GM23338 (cell line): ENCODE measurements around the gene UBAP2. TPM values are rescaled to one million over a fixed set of nuclear protein-coding genes. Genes with fewer than 3 reads are reported as not detected.
A peak's percentile ranks its signal among the peaks of the same experiment; 100 is the strongest.

Experiments
- ATAC-seq: fragments of 200-7000 bp; cut with Tn5 transposase; 3 replicates; pipeline ENCODE4 v1.9.1; 2020
- DNase-seq: peaks from one replicate; pipeline ENCODE4 v3.0.0-alpha.2; 2015; ENCODE audit warnings: low spot score
- H2AFZ ChIP-seq: fragments of 200-600 bp; sonication (generic); 2 replicates; pipeline ENCODE4 v1.8.0; 2016; ENCODE audit warnings: antibody characterized with exemption, mild to moderate bottlenecking, moderate library complexity
- H3F3A ChIP-seq: fragments of 200-600 bp; sonication (generic); replicated peaks from 2 replicates; pipeline ENCODE4 v1.8.0; 2017; ENCODE audit warnings: antibody characterized with exemption, mixed run types, low read depth
- H3K27ac ChIP-seq: fragments of 200-600 bp; sonication (generic); 2 replicates; pipeline ENCODE4 v1.6.1; 2016; ENCODE audit warnings: low read depth
- H3K27me3 ChIP-seq: fragments of 200-600 bp; sonication (generic); 2 replicates; pipeline ENCODE4 v1.8.0; 2016; ENCODE audit warnings: mild to moderate bottlenecking, mixed run types, moderate library complexity; ENCODE audit not compliant: insufficient read depth
- H3K36me3 ChIP-seq: fragments of 200-600 bp; sonication (generic); 2 replicates; pipeline ENCODE4 v1.8.0; 2016; ENCODE audit warnings: mild to moderate bottlenecking; ENCODE audit not compliant: insufficient read depth
- H3K4me1 ChIP-seq: fragments of 200-600 bp; sonication (generic); 2 replicates; pipeline ENCODE4 v1.8.0; 2016; ENCODE audit warnings: mild to moderate bottlenecking, moderate library complexity; ENCODE audit not compliant: insufficient read depth
- H3K4me2 ChIP-seq: fragments of 200-600 bp; sonication (generic); 2 replicates; pipeline ENCODE4 v1.7.1; 2017; ENCODE audit warnings: mixed run types
- H3K4me3 ChIP-seq: fragments of 200-600 bp; sonication (generic); 2 replicates; pipeline ENCODE4 v1.6.1; 2016; ENCODE audit warnings: mixed run types
- H3K79me2 ChIP-seq: fragments of 200-600 bp; sonication (generic); replicated peaks from 2 replicates; pipeline ENCODE4 v1.8.0; 2017; ENCODE audit warnings: mild to moderate bottlenecking; ENCODE audit not compliant: insufficient read depth
- H3K9me2 ChIP-seq: fragments of 200-600 bp; sonication (generic); 2 replicates; pipeline ENCODE4 v1.8.0; 2017; ENCODE audit not compliant: insufficient read depth
- H4K20me1 ChIP-seq: fragments of 200-600 bp; sonication (generic); replicated peaks from 2 replicates; pipeline ENCODE4 v1.8.0; 2017; ENCODE audit warnings: mild to moderate bottlenecking; ENCODE audit not compliant: insufficient read depth
- H3K27ac Mint-ChIP-seq: 2 replicates; pipeline ENCODE4 v1.8.0; 2020; ENCODE audit warnings: inconsistent platforms, mild to moderate bottlenecking, moderate library complexity, mixed read lengths
- H3K27me3 Mint-ChIP-seq: 3 replicates; pipeline ENCODE4 v1.8.0; 2022; ENCODE audit warnings: low read depth, mild to moderate bottlenecking, moderate library complexity, mixed read lengths, inconsistent platforms; ENCODE audit not compliant: insufficient read depth, poor library complexity
- H3K36me3 Mint-ChIP-seq: 3 replicates; pipeline ENCODE4 v1.8.0; 2021; ENCODE audit warnings: low read depth, mild to moderate bottlenecking, inconsistent platforms, moderate library complexity, mixed read lengths
- H3K4me1 Mint-ChIP-seq: 3 replicates; pipeline ENCODE4 v1.8.0; 2020; ENCODE audit warnings: mild to moderate bottlenecking, inconsistent platforms, mixed read lengths
- H3K4me3 Mint-ChIP-seq: 3 replicates; pipeline ENCODE4 v1.8.0; 2021; ENCODE audit warnings: moderate library complexity, mild to moderate bottlenecking, inconsistent platforms, mixed read lengths
- H3K9me3 Mint-ChIP-seq: 3 replicates; pipeline ENCODE4 v1.8.0; 2020; ENCODE audit warnings: moderate library complexity, mild to moderate bottlenecking, inconsistent platforms, mixed read lengths
- CREB1 ChIP-seq: fragments of 250-450 bp; sonication (Bioruptor Pico); IDR thresholded peaks from 2 replicates; pipeline ENCODE4 v1.5.0; 2020; ENCODE audit warnings: low read depth, mild to moderate bottlenecking, moderate library complexity
- EZH2 ChIP-seq: fragments of 200-600 bp; sonication (generic); IDR thresholded peaks from one replicate; pipeline ENCODE4 v1.8.0; 2017; ENCODE audit warnings: antibody characterized with exemption, mild to moderate bottlenecking, low read depth; ENCODE audit not compliant: unreplicated experiment
- EZH2phosphoT487 ChIP-seq: fragments of 200-600 bp; sonication (generic); IDR thresholded peaks from one replicate; pipeline ENCODE4 v1.8.1; 2018; ENCODE audit warnings: antibody characterized with exemption; ENCODE audit not compliant: unreplicated experiment
- NANOG ChIP-seq: IDR thresholded peaks from 2 replicates; pipeline ENCODE4 v1.6.1; 2016; ENCODE audit warnings: antibody characterized with exemption, borderline replicate concordance
- POLR2AphosphoS5 ChIP-seq: IDR thresholded peaks from 2 replicates; pipeline ENCODE4 v1.6.1; 2016; ENCODE audit warnings: antibody characterized with exemption, low read depth
- STAT1 ChIP-seq: IDR thresholded peaks from one replicate; pipeline ENCODE4 v1.6.1; 2016; ENCODE audit warnings: antibody characterized with exemption; ENCODE audit not compliant: unreplicated experiment
- ZNF114 ChIP-seq: fragments of 250-450 bp; sonication (Bioruptor Pico); IDR thresholded peaks from 2 replicates; pipeline ENCODE4 v1.5.0; 2020; ENCODE audit warnings: mild to moderate bottlenecking, moderate library complexity
- polyA plus RNA-seq: library from polyadenylated mRNA; unstranded; fragments of >200 nt; fragmentation: Nextera tagmentation; extraction: Ambion mirVana; gene quantifications from 2 replicates; pipeline ENCODE4 v1.2.1, GENCODE V29; 2016
- total RNA-seq: library from RNA; depleted of rRNA; stranded (reverse); fragments of >200 nt; shearing (Covaris generic); gene quantifications from 2 replicates; pipeline ENCODE4 v1.2.3, GENCODE V29; 2014
- TF ChIP-seq, protein P1 (sequence below): fragments of 250-450 bp; sonication (Bioruptor Pico); IDR thresholded peaks from 2 replicates; pipeline ENCODE4 v1.5.0; 2020; ENCODE audit warnings: mild to moderate bottlenecking, moderate library complexity
- TF ChIP-seq, protein P2 (sequence below), 2 experiments: fragments of 200-600 bp in 1 of 2; sonication (generic) in 1 of 2; conservative IDR thresholded peaks; 2 replicates each; pipeline versions ENCODE4 v1.5.1 to v1.6.1; 2016 to 2017; ENCODE audit warnings: antibody characterized with exemption in 2 of 2, low read depth in 2 of 2, mild to moderate bottlenecking in 2 of 2, moderate library complexity in 1 of 2
- TF ChIP-seq, protein P3 (sequence below): IDR thresholded peaks from 2 replicates; pipeline ENCODE4 v1.6.1; 2016; ENCODE audit warnings: antibody characterized with exemption

The UBAP2 gene
- total and polyA plus RNA-seq, 2 experiments from 2014 or later: 47.4 to 56.4 TPM

GRCh38 chr9:33903157-33903780, 145.4 kb downstream of the UBAP2 start:
- Histone ChIP-seq H4K20me1 (0 out of 2 replicates have a peak, but pooled peaks cover 3% of the 10 kb centered on the region), H3K4me3 (no peak overlapping the region), H3K4me2 (0 out of 2 replicates have a peak overlapping the region, but pooled peaks have one; percentile 5), H3K4me1 (peaks cover 18% of the 10 kb centered on the region), H3K27me3 (no peaks in the 10 kb centered on the region), H3F3A (no peaks in the 10 kb centered on the region), H3K36me3 (peaks cover 5% of the 10 kb centered on the region; the same call in 1 of the 2 replicates), H2AFZ (no peak overlapping the region), H3K9me2 (no peaks in the 10 kb centered on the region), H3K27ac (peak overlapping the region; percentile 46; the same call in 1 of the 2 replicates), H3K79me2 (peaks cover 48% of the 10 kb centered on the region)
- Mint-ChIP-seq H3K27me3 (no peaks in the 10 kb centered on the region), H3K4me3 (no peak overlapping the region), H3K4me1 (peaks cover 14% of the 10 kb centered on the region; the same call in 2 of the 3 replicates), H3K9me3 (no peaks in the 10 kb centered on the region), H3K36me3 (peaks cover 24% of the 10 kb centered on the region; the same call in 2 of the 3 replicates), H3K27ac (peak overlapping the region; percentile 54)
- DNase-seq: no peak
- TF ChIP-seq CREB1 (CRISPR knock-in tag) (no peak), EZH2phosphoT487 (no peak), EZH2 (no peak), NANOG (no peak), ZNF114 (CRISPR knock-in tag) (no peak), STAT1 (no peak), POLR2AphosphoS5 (no peak)
- TF ChIP-seq, protein P1, sequence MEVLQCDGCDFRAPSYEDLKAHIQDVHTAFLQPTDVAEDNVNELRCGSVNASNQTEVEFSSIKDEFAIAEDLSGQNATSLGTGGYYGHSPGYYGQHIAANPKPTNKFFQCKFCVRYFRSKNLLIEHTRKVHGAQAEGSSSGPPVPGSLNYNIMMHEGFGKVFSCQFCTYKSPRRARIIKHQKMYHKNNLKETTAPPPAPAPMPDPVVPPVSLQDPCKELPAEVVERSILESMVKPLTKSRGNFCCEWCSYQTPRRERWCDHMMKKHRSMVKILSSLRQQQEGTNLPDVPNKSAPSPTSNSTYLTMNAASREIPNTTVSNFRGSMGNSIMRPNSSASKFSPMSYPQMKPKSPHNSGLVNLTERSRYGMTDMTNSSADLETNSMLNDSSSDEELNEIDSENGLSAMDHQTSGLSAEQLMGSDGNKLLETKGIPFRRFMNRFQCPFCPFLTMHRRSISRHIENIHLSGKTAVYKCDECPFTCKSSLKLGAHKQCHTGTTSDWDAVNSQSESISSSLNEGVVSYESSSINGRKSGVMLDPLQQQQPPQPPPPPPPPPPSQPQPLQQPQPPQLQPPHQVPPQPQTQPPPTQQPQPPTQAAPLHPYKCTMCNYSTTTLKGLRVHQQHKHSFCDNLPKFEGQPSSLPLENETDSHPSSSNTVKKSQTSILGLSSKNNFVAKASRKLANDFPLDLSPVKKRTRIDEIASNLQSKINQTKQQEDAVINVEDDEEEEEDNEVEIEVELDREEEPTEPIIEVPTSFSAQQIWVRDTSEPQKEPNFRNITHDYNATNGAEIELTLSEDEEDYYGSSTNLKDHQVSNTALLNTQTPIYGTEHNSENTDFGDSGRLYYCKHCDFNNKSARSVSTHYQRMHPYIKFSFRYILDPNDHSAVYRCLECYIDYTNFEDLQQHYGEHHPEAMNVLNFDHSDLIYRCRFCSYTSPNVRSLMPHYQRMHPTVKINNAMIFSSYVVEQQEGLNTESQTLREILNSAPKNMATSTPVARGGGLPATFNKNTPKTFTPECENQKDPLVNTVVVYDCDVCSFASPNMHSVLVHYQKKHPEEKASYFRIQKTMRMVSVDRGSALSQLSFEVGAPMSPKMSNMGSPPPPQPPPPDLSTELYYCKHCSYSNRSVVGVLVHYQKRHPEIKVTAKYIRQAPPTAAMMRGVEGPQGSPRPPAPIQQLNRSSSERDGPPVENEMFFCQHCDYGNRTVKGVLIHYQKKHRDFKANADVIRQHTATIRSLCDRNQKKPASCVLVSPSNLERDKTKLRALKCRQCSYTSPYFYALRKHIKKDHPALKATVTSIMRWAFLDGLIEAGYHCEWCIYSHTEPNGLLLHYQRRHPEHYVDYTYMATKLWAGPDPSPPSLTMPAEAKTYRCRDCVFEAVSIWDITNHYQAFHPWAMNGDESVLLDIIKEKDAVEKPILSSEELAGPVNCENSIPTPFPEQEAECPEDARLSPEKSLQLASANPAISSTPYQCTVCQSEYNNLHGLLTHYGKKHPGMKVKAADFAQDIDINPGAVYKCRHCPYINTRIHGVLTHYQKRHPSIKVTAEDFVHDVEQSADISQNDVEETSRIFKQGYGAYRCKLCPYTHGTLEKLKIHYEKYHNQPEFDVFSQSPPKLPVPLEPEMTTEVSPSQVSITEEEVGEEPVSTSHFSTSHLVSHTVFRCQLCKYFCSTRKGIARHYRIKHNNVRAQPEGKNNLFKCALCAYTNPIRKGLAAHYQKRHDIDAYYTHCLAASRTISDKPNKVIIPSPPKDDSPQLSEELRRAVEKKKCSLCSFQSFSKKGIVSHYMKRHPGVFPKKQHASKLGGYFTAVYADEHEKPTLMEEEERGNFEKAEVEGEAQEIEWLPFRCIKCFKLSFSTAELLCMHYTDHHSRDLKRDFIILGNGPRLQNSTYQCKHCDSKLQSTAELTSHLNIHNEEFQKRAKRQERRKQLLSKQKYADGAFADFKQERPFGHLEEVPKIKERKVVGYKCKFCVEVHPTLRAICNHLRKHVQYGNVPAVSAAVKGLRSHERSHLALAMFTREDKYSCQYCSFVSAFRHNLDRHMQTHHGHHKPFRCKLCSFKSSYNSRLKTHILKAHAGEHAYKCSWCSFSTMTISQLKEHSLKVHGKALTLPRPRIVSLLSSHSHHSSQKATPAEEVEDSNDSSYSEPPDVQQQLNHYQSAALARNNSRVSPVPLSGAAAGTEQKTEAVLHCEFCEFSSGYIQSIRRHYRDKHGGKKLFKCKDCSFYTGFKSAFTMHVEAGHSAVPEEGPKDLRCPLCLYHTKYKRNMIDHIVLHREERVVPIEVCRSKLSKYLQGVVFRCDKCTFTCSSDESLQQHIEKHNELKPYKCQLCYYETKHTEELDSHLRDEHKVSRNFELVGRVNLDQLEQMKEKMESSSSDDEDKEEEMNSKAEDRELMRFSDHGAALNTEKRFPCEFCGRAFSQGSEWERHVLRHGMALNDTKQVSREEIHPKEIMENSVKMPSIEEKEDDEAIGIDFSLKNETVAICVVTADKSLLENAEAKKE (CRISPR knock-in tag): no peak
- TF ChIP-seq, protein P2, sequence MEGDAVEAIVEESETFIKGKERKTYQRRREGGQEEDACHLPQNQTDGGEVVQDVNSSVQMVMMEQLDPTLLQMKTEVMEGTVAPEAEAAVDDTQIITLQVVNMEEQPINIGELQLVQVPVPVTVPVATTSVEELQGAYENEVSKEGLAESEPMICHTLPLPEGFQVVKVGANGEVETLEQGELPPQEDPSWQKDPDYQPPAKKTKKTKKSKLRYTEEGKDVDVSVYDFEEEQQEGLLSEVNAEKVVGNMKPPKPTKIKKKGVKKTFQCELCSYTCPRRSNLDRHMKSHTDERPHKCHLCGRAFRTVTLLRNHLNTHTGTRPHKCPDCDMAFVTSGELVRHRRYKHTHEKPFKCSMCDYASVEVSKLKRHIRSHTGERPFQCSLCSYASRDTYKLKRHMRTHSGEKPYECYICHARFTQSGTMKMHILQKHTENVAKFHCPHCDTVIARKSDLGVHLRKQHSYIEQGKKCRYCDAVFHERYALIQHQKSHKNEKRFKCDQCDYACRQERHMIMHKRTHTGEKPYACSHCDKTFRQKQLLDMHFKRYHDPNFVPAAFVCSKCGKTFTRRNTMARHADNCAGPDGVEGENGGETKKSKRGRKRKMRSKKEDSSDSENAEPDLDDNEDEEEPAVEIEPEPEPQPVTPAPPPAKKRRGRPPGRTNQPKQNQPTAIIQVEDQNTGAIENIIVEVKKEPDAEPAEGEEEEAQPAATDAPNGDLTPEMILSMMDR (conservative IDR thresholded peaks at IDR 0.05; ENCODE audit: low read depth in 2 of 2): no peak
- TF ChIP-seq, protein P3, sequence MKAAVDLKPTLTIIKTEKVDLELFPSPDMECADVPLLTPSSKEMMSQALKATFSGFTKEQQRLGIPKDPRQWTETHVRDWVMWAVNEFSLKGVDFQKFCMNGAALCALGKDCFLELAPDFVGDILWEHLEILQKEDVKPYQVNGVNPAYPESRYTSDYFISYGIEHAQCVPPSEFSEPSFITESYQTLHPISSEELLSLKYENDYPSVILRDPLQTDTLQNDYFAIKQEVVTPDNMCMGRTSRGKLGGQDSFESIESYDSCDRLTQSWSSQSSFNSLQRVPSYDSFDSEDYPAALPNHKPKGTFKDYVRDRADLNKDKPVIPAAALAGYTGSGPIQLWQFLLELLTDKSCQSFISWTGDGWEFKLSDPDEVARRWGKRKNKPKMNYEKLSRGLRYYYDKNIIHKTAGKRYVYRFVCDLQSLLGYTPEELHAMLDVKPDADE: no peak
- no peak for ATAC-seq
